Stimulated activated CD4-positive, alpha-beta T cell treated with anti-CD3 and anti-CD28 coated beads, Interleukin-1b, Interleukin-23, amount 100 ng/mL, for 1 hour (primary cell): ENCODE results near the gene ATP10A.
"Not testable (repeated sequence)": the region's sequence is repeated elsewhere in the genome, so short reads cannot be mapped to it uniquely, and the experiment has no call there.

Experiments used
- DNase-seq, 2 donors: peaks; one replicate each; pipeline ENCODE4 v3.0.0-alpha.2; 2020; ENCODE audit warnings: low read depth in 2 of 2

Gene ATP10A

DNA sequence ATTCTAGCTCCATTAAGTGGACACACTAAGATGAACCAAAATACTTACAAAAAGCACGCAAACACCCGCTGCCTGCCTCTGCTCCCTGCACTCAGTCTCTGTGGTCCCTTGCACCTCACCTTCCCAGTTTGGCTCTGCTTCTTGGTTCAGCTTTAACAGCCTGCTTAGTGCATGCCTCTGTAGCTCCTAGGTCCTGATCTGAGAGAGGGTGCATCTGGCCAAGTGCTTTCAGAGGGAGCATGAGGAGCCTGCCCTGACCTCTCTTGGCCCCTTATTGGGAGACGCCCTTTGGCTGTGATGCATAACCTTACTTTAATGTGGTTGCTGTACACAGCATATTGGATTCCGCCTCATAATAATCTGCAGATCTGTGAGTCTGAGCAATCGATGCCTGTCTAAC, 21.2 kb upstream of the ATP10A start:
- no peak for DNase-seq

DNA sequence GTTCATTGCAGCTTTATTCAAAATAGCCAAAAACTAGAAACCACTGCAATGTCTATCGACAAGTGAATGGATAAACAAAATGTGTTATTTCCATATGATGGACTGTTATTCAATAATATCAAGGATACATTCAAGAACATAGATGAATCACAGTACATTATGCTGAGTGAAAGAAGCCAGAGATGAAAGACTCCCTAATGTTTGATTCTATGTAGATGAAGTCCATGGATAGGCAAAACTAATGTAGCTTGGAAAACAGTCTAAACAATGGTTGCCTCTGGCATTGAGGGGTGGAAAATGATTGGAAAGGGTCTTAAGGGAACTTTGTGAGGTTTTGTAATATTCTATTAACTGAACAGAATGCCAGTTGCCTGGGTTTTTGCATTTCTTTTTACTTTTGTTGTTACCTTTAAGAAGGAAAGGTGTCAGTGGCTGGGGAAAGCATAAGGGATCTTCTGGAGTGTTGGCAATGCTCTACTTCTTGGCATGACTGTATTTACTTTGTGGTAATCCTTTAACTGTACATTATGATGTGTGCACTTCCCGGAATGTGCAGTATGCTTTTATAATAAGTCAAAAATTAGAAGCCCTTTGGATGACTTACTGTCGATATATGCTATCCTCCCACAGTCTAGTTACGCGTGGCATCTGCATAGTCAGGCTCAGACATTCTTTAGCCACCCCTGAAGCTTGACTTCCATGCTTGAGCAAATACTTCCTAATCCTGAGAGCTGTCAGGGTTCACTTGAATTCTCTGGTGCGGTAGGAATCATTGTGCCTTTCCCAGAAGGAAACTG, 20.5 kb upstream of the ATP10A start:
- no peak for DNase-seq

DNA sequence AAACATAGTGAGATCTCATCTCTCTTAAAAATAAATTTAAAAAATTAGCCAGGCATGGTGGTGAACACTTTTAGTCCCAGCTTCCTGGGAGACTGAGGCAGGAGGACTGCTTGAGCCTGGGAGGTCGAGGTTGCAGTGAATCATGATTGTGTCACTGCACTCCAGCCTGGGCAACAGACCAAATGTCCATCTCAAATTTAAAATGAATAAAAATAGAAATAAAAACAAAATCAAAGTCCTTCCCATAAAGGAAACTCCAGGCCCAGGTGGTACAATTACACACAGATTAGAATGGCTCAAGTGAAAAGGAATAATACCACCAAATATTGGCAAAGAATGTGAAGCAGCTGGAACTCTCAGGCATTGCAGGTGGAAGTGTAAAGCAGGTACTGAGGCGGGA, 19.3 kb upstream of the ATP10A start:
- no peak for DNase-seq

DNA sequence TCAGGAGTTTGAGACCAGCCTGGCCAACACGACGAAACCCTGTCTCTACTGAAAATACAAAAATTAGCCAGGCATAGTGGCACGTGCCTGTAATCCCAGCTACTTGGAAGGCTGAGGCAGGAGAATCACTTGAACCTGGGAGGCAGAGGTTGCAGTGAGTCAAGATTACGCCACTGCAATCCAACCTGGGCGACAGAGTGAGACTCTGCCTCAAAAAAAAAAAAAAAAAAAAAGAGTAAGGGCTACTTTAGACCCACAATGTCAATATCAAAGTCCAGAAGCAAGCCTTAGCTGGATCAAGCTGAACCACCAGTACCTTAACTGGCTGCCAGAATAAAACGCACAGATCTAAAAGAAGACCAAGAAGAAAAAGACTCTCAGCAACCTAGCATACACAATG, 17.8 kb upstream of the ATP10A start:
- not testable (repeated sequence) for DNase-seq

DNA sequence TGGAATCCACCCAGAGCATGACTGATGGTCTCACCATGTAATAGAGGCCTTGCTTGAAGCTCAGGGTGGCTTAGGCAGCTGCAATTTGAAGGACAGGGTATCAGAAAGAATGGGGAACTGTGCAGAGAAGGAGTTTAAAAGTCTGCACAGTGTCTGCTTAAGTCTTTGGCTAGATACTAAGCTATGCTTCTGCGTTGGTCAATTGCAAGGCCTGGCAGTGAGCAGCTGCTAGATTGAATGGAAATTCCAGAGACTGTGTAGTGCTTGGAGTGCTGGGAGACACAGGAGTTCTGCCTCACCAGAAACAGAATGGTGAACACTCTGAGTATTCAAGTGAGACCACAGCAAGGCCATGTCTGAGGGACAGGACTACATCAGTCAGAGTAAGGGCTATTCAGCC, 17.3 kb upstream of the ATP10A start:
- no peak for DNase-seq

DNA sequence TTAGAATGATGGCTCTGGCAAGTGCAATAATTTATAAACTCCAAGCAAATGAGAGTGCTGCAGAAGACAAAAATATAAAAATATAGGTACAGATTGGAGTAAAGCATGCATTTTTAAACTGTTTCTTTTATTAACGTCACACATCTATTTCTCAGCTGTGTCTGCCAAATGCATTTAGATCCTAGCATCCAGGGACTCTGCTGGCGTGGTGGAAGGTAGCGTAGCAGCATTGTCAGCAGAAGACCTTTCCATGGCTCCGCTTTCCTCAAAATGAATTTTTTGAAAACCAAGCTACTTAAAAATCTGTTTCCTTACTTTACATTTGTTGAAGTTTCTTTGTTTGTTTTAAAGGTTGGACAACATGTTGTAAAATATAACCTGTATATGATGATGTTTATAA, 16.3 kb upstream of the ATP10A start:
- no peak for DNase-seq

DNA sequence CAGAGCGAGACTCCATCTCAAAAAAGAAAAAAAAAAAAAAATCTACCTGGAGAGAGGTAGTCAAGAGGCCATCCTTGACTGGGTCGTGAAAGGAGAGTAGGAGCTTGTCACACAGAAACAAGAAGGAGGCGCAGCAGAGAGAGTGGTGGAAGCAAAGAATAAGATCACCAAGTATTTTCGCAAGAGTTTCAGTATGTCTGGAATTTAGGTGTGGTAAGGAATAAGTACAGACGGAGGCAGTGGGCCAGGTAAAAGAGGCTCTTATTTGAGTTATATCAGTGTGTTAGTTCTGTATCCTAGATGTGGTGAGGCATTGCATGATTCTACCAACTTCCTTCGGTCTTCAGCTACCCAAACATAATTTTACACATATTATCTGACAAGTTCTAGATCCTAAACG, 14.6 kb upstream of the ATP10A start:
- DNase-seq = no peak

DNA sequence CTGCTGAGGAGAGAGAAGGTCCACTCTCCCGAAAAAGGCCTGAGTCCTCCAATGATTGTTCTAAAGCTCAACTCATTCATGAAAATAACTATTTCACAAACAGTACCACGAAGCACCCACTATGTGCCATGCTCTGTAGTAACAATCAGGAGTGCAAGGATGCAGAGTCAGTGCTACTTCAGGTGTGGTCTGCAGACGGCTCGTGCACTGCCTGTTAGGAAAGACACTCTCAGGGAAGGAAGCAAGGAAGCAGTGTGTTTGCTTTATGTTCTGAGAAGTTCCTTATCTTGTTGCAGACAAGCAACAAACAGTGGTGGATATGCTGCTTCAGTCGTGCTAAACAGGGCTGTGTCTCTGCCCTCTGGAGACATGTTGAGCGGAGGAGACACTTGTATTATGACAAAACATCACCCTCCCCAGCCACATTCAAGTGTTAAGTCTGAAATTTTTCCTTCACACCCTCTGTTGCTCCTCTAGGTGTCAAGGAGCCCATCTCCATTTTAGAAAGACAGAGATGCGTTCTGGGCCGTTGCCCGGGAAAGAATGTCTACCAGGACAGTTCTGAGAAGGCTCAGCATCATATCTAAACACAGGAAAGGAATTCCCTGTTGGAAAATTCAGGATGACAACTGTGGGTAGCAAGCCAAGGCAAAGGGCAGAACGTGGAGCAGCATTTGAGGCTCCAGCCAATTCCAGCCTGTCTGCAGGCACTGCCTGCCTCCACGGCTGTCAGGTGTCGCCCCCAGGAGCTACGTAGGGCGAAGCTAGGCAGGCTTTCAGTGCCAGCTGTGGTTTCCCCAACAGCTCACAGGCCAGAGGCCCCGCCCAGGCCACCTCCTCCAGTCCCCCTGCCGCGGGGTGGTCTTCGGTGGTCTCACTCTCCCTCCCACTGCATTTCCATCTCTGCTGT, 13.4 kb upstream of the ATP10A start:
- no peak for DNase-seq

DNA sequence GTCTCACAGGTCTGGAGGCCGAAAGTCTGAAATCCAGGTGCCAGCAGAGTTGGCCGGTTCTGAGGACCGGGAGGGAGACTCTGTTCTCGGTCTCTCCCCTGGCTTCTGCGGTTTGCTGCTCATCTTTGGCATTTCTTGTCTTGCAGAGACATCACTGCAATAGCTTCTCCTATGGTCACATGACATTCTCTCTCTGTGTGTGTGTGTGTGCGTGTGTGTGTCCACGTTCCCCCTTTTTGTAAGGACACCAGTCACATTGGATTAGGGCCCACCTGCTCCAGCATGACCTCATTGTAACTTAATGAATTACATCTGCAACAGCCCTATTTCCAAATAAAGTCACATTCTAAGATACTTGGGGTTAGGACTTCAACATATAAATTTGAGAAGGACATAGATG, 12.4 kb upstream of the ATP10A start:
- no peak for DNase-seq

DNA sequence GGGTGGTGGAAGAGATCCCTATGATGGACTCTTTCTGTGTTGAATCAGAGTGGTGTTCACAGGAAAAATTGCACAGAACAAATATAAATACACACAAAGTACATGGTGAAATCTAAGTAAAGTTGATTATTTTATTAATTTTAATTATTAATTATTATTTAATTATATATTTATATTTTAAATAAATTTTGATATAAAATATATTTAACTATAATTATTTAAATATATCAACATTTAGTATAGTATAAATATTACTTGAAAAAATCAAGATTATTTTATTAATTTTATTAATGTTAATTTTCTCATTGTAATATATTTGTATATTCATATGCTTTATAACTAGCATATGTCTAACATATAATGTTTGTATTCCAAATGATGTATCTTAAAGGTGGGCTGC, 11.3 kb upstream of the ATP10A start:
- no peak for DNase-seq

DNA sequence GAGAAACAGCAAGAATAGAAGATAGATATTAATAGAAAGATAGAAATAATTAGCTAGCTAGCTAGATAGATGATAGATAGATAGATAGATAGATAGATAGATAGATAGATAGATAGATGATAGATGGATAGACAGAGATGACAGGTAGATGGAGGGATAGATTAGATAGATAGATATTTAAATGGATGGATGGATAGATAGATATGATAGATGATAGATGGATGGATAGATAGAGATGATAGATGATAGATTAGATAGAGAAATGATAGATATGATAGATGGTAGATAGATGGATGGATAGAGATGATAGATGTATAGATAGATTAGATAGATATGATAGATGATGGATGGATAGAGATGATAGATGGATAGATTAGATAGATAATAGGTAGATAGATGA, 8.3 kb upstream of the ATP10A start:
- DNase-seq = no peak

DNA sequence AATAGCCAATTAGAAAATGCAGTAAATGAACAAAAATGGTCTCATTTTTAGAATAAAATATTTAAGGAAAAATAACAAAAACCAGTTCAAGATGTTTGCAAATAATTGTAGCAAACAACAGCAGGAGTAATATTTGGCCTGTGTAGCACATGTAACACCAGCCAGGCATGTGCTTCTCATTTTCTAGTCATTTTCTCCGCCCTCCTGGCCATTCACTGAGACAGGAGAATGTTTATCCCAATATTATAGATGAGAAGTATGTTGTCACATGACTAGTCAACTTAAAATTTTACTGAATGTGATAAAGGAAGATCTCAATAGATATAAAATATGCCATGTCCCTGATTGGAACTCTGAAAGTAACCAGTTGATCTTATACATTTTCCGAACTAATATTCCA, 7.8 kb upstream of the ATP10A start:
- DNase-seq = no peak

DNA sequence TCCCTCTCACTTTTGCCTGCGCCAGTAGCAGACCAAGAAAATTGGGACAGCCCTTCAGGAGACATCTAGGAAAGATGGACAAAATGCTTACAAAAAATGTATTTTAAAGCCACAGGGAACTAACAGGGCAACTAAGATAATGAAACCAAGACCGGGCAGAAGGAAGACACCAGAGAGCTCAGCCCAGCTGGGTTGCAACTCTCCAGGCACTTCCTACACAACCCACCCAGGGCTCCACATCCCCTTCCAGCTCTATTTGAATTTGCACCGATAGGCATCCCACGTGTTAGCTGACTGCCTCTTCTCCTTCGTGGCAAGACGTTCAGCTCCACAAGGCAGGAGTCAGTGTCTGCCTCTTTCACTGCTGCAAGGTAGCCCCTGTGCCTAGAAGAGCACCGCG, 6.6 kb upstream of the ATP10A start:
- DNase-seq = no peak

DNA sequence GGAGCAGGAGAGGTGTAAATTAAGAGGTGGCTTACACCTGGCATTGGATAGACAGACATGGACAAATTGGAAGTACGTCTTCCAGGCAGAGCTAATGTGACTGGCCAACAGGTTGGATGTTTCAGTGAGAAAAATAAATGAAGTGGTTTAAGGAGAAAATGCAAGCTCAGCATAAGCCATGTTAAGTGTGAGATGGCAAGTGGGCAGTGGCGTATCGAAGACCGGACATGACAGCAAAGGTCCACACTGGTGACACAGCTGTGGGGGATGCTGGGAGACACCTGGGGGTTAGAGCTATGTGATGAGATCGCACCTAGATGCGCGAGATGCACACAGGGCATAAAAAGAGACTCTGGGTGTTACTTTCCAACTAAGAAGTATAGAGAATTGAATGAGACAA, 3.7 kb upstream of the ATP10A start:
- no peak for DNase-seq

DNA sequence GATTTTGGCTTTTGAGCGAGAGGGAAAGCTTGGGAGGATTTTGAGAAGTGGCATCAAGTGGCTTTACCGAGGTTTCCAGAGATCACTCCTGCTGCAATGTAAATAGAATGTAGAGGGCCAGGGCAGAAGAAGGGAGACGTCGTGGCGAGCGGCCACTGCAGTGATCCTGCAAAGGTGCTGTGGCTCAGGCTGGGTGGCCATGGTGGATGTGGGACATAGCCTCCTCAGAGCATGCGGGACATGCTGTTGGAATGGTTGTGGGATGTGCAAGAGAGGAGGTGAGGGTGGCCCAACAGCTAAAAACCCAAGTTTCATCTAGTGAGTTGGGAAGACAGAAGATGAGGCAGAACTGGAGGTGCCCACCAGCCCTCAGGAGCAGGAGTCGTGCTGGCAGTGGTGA, 3.1 kb upstream of the ATP10A start:
- DNase-seq = no peak

DNA sequence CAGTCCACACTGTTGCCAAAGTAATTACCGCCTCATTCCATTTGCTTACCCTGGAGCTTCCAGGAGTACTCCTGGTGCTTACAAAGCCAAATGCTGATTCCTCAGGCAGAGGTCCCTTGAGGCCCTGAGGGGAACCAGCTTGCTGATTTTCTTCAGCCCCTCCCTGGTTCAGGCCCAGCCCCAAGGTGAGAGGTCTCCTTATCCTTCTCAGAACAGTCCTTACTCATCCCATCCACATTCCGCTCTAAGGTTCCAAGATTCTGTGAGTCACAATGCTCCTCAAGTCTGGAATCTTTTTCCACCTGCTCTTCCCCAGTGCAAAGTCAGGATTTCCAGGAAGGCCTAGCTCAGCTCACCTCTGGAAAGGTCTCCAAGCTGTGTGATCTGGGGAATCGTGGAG, 1.8 kb upstream of the ATP10A start:
- DNase-seq = no peak

DNA sequence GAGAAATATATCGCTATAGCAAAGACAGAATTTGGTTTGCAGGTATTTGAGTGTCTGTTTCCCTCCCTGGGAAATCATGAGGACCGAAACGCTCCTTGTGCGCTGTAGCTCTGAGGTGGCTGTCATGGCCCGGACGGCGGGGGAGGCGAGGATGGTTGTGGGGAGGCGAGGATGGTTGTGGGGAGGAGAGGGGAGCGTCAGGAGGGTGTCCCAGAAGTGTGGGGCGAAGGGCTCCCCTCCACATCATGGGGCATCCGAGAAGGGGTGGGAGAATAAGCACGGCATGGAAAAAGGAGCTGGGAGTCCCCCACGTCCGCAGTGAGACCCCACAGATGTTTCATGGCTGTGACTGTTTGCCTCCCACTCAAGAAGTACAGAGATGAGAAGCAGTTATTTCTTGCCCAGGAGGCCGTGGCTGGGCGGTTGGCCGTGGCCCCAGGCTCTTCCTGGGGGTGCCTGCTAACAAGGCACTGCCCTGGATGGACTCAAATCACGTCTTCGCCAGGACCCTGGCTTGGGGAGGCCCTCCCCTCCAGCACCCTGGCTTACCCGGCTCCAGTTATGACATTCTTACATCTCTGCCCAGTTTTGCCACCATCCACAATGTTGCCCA, 947 bp upstream of the ATP10A start:
- DNase-seq = no peak

DNA sequence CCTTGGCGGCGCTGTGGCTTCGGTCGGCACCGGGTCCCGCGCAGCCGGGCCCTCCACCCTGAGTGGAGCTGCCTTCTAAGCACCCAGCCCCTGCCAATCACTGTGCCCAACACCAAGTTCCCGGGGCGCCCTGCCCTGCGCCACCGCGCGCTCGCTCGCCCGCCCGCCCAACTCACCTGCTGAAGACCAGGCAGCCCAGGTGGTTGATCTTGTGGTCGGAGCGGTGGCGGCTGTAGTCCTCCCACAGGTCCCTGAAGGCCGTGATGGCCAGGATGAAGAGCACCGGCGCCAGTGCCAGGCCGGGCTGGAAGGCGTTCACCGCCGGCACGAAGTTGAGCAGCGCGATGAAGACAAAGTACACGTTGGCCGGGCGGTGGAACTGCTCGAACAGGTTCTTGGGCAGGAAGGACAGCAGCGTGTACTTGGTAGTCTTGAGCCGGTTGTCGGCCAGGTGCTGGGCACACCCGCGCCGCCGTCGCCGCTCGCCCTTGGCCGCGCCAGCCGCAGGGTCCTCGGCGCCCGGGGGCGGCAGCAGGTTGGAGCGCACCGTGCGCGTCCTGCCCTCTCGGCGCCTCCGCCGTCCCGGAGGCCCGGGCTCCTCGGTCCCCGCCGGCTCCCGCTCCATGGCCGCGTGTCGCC, 536 bp downstream of the ATP10A start:
- DNase-seq = no peak

DNA sequence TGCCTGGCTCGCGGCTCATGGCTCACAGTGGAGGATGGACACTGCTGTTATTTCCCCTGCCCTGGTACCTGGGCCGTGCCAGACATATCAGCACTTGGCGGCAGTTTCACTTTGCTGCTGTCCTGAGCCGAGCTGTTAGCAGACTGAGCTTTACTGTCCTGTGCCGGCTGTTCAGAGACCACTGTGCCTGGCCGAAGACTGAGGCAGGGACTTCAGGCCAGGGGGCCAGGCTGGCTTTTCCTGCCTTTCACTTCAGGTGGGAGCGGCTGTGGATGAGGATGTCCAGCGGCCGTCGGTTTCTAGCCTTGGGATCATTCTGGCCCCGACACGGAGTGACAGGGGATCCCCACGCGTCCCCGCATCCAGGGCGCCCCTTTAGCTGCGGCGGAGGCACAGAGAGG, 1.1 kb downstream of the ATP10A start:
- no peak for DNase-seq

DNA sequence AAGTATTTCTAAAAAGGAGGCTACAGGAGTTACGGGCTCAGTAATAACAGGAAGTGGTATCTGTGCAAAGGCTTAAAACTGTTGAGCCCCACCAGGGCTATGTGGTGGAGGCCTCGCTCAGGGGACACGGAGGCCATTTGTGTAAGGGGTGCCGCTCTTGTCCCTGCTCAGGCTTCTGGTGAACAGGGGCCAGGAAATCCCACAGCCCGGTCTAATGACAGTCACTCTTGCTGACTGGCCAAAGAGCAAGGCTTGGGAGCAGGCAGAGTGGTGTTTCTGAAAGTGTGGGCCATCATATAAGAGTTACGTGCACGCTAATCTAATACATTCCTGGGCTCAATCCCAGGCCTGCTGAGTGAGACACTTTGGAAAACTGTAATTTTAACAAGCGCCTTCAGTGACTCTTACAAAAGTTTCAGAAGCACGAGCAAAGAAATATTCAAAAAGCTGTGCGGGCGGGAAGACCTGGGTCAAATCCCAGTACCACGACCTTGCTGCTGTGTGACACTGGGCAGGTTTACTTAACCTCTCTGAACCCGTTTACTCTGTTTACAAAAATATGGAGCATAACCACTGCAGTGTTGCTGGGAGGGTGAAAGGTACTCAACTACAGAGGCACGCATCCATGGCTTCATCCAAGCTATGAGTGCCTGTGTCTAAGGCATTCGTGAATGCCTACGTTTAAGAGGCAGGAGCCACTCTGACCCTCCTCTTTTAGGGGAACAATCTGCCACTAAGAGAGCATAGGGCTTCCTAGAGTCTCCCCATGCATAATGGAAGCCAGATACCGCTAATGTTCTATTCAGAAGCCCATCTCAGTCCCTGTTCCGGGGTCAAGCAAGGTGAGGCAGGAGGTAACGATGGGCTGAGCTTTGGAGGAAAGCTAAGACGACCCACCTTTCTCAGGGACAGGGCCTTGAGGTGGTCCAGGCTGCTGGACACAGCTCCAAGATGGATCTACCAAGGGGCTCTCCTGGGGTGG, 2.0 kb downstream of the ATP10A start:
- no peak for DNase-seq
